Measurements from ENCODE around the gene EPM2AIP1.

- TF ChIP-seq, protein P1, sequence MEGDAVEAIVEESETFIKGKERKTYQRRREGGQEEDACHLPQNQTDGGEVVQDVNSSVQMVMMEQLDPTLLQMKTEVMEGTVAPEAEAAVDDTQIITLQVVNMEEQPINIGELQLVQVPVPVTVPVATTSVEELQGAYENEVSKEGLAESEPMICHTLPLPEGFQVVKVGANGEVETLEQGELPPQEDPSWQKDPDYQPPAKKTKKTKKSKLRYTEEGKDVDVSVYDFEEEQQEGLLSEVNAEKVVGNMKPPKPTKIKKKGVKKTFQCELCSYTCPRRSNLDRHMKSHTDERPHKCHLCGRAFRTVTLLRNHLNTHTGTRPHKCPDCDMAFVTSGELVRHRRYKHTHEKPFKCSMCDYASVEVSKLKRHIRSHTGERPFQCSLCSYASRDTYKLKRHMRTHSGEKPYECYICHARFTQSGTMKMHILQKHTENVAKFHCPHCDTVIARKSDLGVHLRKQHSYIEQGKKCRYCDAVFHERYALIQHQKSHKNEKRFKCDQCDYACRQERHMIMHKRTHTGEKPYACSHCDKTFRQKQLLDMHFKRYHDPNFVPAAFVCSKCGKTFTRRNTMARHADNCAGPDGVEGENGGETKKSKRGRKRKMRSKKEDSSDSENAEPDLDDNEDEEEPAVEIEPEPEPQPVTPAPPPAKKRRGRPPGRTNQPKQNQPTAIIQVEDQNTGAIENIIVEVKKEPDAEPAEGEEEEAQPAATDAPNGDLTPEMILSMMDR (IDR thresholded peaks at IDR 0.05): no peak
- TF ChIP-seq POLR2A (IDR thresholded peaks at IDR 0.05) (no peak), EP300 (IDR thresholded peaks at IDR 0.05) (no peak)
Measured at GRCh38 chr3:36941162-36941561, 51.8 kb downstream of the EPM2AIP1 start.
